ENCODE results near the gene PRKAG1. TPM values are rescaled to one million over a fixed set of nuclear protein-coding genes. Genes with fewer than 3 reads are reported as not detected.

Gene PRKAG1
- total and polyA plus RNA-seq, 10 of the 15 experiments (the other 5 are each of a cell fraction or from before 2014, with no cell fraction given) = 44.5 to 91.6 (median 60.9) TPM

- H3K4me2 ChIP-seq (ENCODE audit: control insufficient read depth, insufficient read depth) = no peak overlapping the region
- POLR2A ChIA-PET = interaction anchor here (1.1 kb wide), 1 partner anchor 73 kb away, joined by 3 read pairs; no protein-coding TSS in a partner anchor
- no peaks in the 10 kb centered on the region; a peak in 1 of 4 replicates for H3K27me3 ChIP-seq (replicated peaks in 1 of 2; ENCODE audit: control insufficient read depth in 2 of 2, insufficient read depth in 2 of 2, low read length in 1 of 2)
- CTCF ChIA-PET = interaction anchor here (0.5 to 14.1 kb wide), 13 partner anchors 14 to 241 kb away, joined by 3 to 172 read pairs (median 5); partner anchors contain the start of genes DDX23, DHH, PRKAG1 and WNT1
- no peaks in the 10 kb centered on the region for H3K9me3 ChIP-seq (replicated peaks; ENCODE audit: control insufficient read depth, insufficient read depth, low read length)
- FAIRE-seq (no peak), DNase-seq (ENCODE audit: low read depth, low spot score) (no peak), ATAC-seq (no peak)
- H3K27ac ChIP-seq (ENCODE audit: control insufficient read depth, insufficient read depth) = no peak overlapping the region
- H3K4me3 ChIP-seq = no peak overlapping the region
- no peak overlapping the region for H3K9ac ChIP-seq (ENCODE audit: control insufficient read depth, insufficient read depth, low read length)
- peaks cover 3% of the 10 kb centered on the region; the same call in 1 of the 2 replicates for H4K20me1 ChIP-seq (ENCODE audit: control insufficient read depth, insufficient read depth)
- intact Hi-C loops (cut with micrococcal nuclease; ENCODE audit: unreplicated experiment) (loop anchor here (1.0 to 5.0 kb wide), 3 partner anchors 92 to 141 kb away; partner anchors contain the start of gene DHH), in situ Hi-C loops (cut with MboI) (no loop called here)
- peaks cover 21% of the 10 kb centered on the region for H3K4me1 ChIP-seq (ENCODE audit: control insufficient read depth, insufficient read depth, low read length)
- no peaks in the 10 kb centered on the region; the same call in 1 of the 2 replicates for H3K79me2 ChIP-seq (ENCODE audit: control insufficient read depth, insufficient read depth, low read length)
- BruUV-seq (replicated peaks) = no TSS peak
- no peaks in the 10 kb centered on the region for H3K36me3 ChIP-seq (ENCODE audit: control insufficient read depth in 2 of 2, insufficient read depth in 2 of 2, low read length in 1 of 2)
- no peak overlapping the region for H2AFZ ChIP-seq (ENCODE audit: control insufficient read depth, low read depth, low read length)
- RAD21 ChIA-PET (ENCODE audit: unreplicated experiment) = interaction anchor here (0.5 to 5.0 kb wide), 7 partner anchors 11 to 142 kb away, joined by 3 to 43 read pairs (median 4); partner anchors contain the start of genes DDX23 and FKBP11
- WGBS (ENCODE audit: insufficient coverage, insufficient replicate concordance, low lambda C conversion rate, missing lambda C conversion rate) = 49% methylated on average over 15 of the region's 32 CpGs
- SMC1A ChIA-PET (ENCODE audit: uncharacterized antibody, unreplicated experiment) = interaction anchor here (0.9 kb wide), 1 partner anchor 49 kb away, joined by 3 read pairs; no protein-coding TSS in a partner anchor
- TF ChIP-seq ZBED1 (IDR thresholded peaks at IDR 0.05; ENCODE audit: borderline replicate concordance) = no peak
- no peak for TF ChIP-seq STAT3 (IDR thresholded peaks at IDR 0.05; ENCODE audit: low read depth, low read length)
Observed at GRCh38 chr12:48994224-48995085, 24.1 kb downstream of the PRKAG1 start.

GRCh38 chr12:48993787-48994186 is 24.8 kb downstream of the PRKAG1 start:
- POLR2A ChIA-PET = interaction anchor here (0.7 to 1.1 kb wide), 2 partner anchors 59 to 72 kb away, joined by 3 to 4 read pairs; no protein-coding TSS in a partner anchor
- no peaks in the 10 kb centered on the region; the same call in 1 of the 2 replicates for H3K79me2 ChIP-seq (ENCODE audit: control insufficient read depth, insufficient read depth, low read length)
- CTCF ChIA-PET = interaction anchor here (0.6 to 14.1 kb wide), 15 partner anchors 14 to 141 kb away, joined by 3 to 172 read pairs (median 6); partner anchors contain the start of genes DDX23, FKBP11, PRKAG1 and WNT1
- no peaks in the 10 kb centered on the region for H3K9me3 ChIP-seq (replicated peaks; ENCODE audit: control insufficient read depth, insufficient read depth, low read length)
- H3K4me3 ChIP-seq = no peak overlapping the region
- H3K4me1 ChIP-seq (ENCODE audit: control insufficient read depth, insufficient read depth, low read length) = peaks cover 19% of the 10 kb centered on the region
- 68% methylated on average over 3 of the region's 3 CpGs for WGBS (ENCODE audit: insufficient coverage, insufficient replicate concordance, low lambda C conversion rate, missing lambda C conversion rate)
- intact Hi-C loops (cut with micrococcal nuclease; ENCODE audit: unreplicated experiment) = no loop called here
- SMC1A ChIA-PET (ENCODE audit: uncharacterized antibody, unreplicated experiment) = interaction anchor here (1.2 to 1.5 kb wide), 2 partner anchors 69 to 93 kb away, joined by 4 to 5 read pairs; no protein-coding TSS in a partner anchor
- no peaks in the 10 kb centered on the region; a peak in 2 of 4 replicates for H3K27me3 ChIP-seq (replicated peaks in 1 of 2; ENCODE audit: control insufficient read depth in 2 of 2, insufficient read depth in 2 of 2, low read length in 1 of 2)
- H3K4me2 ChIP-seq (ENCODE audit: control insufficient read depth, insufficient read depth) = no peak overlapping the region
- no TSS peak for BruUV-seq (replicated peaks)
- no peak for FAIRE-seq
- H3K9ac ChIP-seq (ENCODE audit: control insufficient read depth, insufficient read depth, low read length) = no peak overlapping the region
- peaks cover 3% of the 10 kb centered on the region; the same call in 1 of the 2 replicates for H4K20me1 ChIP-seq (ENCODE audit: control insufficient read depth, insufficient read depth)
- H3K36me3 ChIP-seq (ENCODE audit: control insufficient read depth in 2 of 2, insufficient read depth in 2 of 2, low read length in 1 of 2) = no peaks in the 10 kb centered on the region
- no peak for DNase-seq (ENCODE audit: low read depth, low spot score)
- ATAC-seq = no peak
- RAD21 ChIA-PET (ENCODE audit: unreplicated experiment) = interaction anchor here (0.7 to 5.0 kb wide), 4 partner anchors 10 to 142 kb away, joined by 3 to 43 read pairs (median 6); partner anchors contain the start of genes DDX23 and FKBP11
- in situ Hi-C loops (cut with MboI) = no loop called here
- H3K27ac ChIP-seq (ENCODE audit: control insufficient read depth, insufficient read depth) = no peak overlapping the region
- H2AFZ ChIP-seq (ENCODE audit: control insufficient read depth, low read depth, low read length) = no peak overlapping the region
- TF ChIP-seq NR2C2 (IDR thresholded peaks at IDR 0.05; ENCODE audit: borderline replicate concordance, control insufficient read depth, insufficient read length, low read depth) (no peak), EGR1 (IDR thresholded peaks at IDR 0.05; ENCODE audit: borderline replicate concordance in 1 of 2, low read depth in 2 of 2, low read length in 2 of 2) (no peak), IRF4 (IDR thresholded peaks at IDR 0.05; ENCODE audit: low read depth, low read length) (no peak), CHD4 (IDR thresholded peaks at IDR 0.05) (no peak), TCF3 (IDR thresholded peaks at IDR 0.05; ENCODE audit: borderline replicate concordance, insufficient read depth, low read depth, low read length) (no peak), BMI1 (IDR thresholded peaks at IDR 0.05; ENCODE audit: borderline replicate concordance) (no peak), PAX5 (IDR thresholded peaks at IDR 0.05; ENCODE audit: borderline replicate concordance, low read depth, low read length) (no peak), RELA (IDR thresholded peaks at IDR 0.05; ENCODE audit: borderline replicate concordance, partially characterized antibody) (no peak), RFX5 (IDR thresholded peaks at IDR 0.05; ENCODE audit: low read depth, low read length) (no peak), TCF12 (IDR thresholded peaks at IDR 0.05; ENCODE audit: low read depth, low read length) (no peak), ZBED1 (IDR thresholded peaks at IDR 0.05; ENCODE audit: borderline replicate concordance) (no peak), POU2F2 (IDR thresholded peaks at IDR 0.05; ENCODE audit: borderline replicate concordance, low read depth, low read length) (no peak), ZNF24 (IDR thresholded peaks at IDR 0.05) (no peak), BACH1 (IDR thresholded peaks at IDR 0.05; ENCODE audit: borderline replicate concordance) (no peak), ZNF217 (IDR thresholded peaks at IDR 0.05) (no peak)

Data from GM12878 (cell line).